Endothelial cell of hepatic sinusoid (primary cell): ENCODE data around the gene RPSA.
"Not testable (repeated sequence)": the region's sequence is repeated elsewhere in the genome, so short reads cannot be mapped to it uniquely, and the experiment has no call there.

ENCODE experiments used
- in situ Hi-C: cut with HindIII; loops from 2 replicates; pipeline ENCODE4 v1.10.0; 2017; ENCODE audit warnings: low sequenced_read_pairs

Gene RPSA

DNA sequence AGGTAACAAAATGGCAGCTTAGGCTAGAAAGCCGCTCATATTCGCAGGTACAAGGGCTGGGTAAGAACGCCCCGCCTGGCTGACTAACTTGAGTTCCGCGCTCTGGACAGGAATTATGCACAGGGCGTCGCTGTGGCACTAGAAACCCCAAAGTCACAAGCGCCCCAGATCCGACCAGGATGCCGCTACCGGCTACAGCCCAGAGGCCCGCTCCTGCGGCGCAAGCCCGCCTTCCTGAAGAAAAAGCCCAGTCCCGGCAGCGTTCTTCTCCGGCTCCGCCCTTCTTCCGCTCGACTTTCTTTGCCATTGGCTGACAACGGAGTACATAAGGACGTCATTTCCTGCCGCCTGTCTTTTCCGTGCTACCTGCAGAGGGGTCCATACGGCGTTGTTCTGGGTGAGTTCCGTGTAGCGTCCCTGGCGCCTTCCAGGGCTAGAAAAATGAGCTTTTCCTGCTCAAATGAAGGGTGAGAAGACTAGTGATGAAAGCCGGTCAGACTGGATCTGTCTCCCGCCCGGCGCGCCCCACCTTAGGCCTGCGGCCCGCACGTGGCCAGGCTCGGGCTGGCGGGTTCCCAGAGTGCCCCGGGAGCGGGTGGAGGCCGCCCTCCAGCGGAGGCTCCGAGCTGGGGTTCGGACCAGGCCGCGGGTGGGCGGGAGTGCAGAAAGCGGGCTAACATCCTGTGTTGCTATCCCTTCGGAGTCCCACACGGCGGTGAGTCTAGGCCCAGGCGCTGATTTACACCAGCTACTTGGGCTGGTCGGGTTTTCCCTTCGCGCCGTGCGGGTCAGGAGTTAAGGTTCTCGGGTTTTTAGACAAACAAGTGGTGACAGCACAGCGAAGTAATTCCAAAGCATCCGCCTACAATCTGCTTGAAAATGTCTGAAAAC is at the start of gene RPSA:
RPSA (plus strand) TSS at position 353 of the 891 bp plus-strand sequence. CDS start 934 bp downstream, outside the sequence.
- in situ Hi-C loops: no loop called here

DNA sequence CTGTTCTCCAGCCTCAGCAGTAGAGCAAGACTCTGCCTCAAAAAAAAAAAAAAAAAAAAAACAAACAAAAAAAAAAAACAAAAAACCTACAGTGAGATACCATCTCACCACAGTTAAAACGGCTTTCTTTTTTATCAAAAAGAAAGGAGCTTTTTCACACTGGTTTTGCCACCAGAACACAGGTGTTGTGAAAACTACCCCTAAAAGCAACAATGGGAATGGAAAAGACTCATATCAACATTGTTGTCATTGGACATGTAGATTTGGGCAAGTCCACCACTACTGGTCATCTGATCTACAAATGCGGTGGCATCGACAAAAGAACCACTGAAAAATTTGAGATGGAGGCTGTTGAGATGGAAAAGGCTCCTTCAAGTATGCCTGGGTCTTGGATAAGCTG is 48.2 kb upstream of the RPSA start:
- in situ Hi-C loops: no loop called here

DNA sequence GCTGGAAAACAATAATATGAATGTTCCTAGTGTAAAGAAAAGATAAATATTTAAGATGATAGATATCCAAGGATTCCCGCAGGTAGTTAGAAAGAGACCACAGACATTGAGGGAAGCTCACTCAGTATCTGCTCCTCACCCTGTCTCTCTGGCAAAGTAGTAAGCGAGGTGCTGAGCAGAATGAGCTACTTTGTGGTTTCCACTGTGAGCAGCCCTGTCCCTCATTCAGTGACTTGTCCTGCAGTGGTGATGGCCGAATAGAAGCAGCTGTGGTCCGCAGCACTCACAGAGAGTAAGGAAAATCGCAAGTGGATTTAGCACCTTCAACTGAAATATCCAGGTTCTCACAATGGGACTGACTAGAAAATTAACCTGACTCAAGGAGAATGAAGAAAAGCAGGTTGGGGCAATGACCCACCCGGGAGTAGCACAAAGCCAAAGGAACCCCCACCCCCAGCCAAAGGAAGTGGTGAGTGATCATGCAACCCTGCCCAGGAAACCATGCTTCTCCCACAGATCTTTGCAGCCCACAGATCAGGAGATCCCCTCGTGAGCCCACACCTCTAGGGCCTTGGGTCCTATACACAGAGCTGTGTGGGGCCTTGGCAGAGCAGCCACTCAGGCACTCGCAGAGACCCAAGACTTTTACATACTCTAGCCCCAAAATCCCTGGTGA is 45.1 kb upstream of the RPSA start:
- in situ Hi-C loops: no loop called here

DNA sequence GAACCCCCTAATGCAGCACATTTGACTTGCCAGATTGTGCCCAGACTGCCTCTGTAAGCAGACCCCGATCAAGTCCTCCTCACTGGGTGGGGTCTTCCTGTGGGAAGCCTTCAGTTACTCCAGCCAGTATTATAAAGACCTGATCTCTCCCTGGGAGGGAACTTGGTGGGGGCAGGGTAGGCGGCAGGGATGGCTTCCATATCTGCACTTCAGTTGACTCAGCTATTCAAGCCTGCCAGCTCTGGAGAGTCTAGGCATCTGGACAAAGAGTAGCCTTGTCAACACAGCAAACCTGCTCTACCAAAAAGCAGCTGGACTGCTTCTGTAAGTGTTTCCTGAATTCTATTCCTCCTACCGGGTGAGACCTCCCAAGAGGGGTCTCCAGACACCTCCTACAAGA is 44.3 kb upstream of the RPSA start:
- in situ Hi-C loops: no loop called here

DNA sequence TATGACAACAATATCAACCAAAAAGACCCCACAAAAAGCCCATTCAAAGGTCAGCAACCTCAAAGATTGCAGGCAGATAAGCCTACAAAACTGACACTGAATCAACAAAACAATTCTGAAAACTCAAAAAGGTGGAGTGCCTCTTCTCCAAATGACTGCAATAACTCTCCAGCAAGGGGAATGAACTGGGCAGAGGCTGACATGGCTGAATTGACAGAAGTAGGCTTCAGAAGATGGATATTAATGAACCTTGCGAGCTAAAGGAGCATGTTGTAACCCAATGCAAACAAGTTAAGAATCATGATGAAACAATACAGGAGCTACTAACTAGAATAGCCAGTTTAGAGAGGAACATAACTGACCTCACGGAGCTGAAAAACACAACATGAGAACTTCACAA is 43.7 kb upstream of the RPSA start:
- in situ Hi-C loops: no loop called here

DNA sequence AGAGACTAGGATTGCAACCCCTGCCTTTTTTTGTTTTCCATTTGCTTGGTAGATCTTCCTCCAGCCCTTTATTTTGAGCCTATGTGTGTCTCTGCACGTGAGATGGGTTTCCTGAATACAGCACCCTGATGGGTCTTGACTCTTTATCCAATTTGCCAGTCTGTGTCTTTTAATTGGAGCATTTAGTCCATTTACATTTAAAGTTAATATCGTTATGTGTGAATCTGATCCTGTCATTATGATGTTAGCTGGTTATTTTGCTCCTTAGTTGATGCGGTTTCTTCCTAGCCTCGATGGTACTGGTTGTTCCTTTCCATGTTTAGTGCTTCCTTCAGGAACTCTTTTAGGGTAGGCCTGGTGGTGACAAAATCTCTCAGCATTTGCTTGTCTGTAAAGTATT is 36.1 kb upstream of the RPSA start:
- in situ Hi-C loops: not testable (repeated sequence)

DNA sequence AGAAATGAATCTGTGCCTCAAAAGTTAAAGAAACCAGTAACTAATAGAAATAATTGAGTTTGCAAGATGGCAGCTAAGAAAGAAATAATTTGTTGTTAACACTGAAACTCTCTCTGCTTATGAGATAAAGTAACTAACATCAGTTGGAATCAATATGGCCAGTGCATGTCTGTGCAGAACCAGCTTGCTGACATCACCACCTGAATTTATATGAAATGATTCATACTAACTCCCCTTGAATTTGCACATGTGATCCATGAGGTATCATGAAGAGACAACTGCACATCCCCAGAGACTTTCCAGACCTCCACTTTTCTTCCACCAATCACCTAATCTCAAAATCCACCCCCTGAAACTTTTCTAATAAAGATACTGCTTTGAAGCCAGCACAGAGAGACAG is 33.7 kb upstream of the RPSA start:
- in situ Hi-C loops: no loop called here

DNA sequence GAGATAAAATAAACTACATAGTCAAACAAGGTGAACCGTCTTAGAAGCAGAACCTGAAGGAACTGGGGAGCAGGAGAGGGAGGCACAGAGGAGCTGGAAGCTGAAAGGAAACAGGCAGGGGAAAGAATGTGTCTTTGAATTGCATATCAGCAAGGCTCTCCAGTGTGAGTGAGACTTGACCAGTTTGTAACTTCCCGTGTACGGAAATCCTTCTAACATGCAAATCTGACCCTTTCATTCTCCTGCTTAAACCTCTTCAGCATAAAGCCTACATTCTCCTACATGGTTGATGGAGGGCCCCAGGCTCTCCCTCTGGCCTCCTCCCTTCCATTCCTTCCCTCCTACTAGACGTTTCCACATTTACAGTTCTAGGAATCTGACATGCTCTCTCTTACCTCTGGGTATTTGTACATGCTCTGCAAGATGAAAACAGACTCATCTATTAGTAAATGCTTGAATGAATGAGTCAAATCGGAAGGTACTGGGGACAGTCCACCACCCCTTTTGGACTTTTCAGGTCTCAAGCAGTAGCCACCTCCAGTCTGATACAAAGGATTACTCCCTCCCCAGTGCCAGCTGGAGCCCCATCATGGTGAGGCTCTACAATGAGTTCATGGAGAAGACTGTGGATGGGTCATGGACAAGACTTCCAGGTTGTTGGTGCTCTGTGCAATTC is 29.4 kb upstream of the RPSA start:
- in situ Hi-C loops: no loop called here

DNA sequence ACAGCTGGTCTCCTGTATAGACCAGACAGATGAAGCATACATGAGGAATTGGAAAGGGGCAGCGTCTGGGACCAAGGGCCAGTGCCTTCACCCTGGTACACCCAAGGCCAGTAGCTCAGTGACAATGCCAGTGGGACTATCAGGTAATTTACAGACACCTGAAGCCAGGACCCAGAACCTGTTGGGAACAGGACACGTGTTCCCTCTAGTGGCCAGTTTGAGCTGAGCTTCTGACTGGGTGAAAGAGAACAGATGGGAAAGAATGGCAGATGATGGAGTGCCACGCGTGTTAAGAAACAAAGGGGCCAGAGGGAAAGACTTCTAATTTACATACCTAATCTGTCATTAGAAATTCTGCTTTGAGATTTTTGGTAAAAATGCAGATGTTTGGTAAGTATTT is 28.4 kb upstream of the RPSA start:
- in situ Hi-C loops: no loop called here

DNA sequence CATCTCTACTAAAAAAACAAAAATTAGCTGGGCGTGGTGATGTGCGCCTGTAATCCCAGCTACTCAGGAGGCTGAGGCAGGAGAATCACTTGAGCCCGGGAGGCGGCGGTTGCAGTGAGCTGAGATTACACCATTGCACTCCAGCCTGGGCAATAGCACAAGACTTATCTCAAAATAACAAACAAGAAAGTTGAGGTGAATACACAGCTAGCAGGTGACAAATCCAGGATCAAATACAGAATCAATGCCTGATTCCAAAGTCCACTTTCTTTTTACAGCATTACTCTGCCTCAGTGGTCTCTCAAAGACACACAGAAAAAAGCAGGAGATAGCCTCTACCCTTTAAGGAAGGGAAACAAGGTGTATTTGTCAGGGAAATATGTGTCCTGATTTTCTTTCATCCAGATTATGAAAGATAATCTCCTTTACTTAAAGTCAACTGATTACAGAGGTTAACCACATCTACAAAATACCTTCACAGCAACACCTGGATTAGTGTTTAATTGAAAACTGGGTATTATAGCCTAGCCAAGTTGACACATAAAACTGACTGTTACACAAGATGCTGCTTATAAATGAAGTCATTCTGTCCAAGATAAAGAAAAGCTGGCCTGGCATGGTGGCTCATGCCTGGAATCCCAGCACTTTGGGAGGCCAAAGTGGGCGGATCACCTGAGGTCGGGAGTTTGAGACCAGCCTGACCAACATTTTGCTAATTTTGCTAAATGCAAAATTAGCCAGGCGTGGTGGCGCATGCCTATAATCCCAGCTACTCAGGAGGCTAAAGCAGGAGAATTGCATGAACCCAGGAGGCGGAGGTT is 27.4 kb upstream of the RPSA start:
- in situ Hi-C loops: no loop called here

DNA sequence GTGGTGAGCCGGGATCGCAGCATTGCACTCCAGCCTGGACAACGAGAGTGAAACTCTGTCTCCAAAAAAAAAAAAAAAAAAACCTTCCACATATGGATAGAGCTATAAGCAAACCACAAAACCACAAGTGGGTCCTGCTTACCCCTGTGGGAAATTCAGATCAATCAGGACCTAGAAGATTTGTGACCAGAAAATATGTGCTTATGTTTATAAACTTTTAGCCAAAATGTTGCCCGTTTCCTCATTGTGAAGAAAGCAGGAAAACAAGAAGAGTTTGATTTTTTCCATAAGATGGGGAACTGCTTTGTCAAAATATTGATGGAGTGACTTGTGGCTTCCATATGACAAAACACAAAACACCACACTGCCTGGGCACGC is 26.8 kb upstream of the RPSA start:
- in situ Hi-C loops: no loop called here

DNA sequence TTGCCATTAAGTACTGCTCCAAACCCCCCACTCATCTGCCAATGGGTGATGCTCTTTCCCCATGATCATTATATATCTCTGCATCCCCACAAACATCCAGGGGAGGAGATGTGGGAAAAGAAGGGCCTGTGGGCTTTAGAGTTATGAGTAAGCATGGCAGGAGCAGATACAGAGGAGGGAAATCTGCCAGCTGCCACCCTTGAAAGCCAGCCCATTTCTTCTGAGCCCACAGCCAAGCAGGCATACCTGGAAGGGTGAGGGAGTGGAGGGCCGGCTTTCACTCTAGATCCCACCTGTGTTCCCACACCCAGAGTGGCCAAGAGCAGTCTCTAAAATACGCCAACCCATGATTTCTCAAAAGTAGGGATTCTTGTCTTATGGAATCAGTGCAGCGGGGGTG is 25.1 kb upstream of the RPSA start:
- in situ Hi-C loops: no loop called here

DNA sequence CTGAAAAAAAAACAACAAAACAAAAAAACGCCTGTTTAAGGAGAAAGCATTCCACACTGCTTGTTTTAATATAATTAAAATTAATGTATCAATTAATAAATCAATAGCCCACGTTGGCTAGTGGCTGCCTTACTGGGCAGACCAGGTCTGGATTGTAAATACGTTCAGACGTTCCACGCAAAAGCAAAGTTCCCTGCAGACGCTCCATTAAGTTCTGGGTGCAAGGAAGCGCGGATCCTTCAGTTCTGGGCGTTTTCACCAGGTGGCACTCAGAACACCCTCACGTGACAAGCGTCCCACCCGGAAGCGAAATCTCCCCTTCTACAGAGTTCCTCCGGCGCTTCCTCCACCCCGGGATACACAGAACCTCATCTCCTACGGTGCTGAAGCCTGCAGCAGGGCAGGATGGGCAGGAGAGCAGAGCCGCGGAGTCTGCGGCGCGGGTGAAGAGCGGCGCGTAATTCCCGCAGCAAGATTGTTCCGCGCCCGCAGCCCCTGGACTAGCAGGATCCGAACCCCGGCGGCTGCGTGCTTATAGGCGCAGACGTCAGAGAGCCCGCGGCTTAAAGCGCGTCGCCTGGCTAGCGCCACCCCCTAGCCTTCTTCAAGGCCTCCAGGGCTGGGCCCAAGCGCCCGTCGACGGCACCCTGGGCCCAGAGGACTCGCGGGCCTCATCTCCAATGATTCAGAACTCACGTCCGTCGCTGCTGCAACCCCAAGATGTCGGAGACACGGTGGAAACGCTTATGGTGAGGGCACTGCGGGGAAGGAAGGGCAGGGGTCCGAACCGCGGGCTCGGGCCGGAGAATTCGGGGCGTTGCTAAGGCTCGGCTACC is 23.3 kb upstream of the RPSA start, which contains the start of gene SLC25A38:
SLC25A38 (plus strand) TSS at position 326 of the 836 bp plus-strand sequence; CDS start at position 681, 355 bp downstream.
- in situ Hi-C loops: no loop called here

DNA sequence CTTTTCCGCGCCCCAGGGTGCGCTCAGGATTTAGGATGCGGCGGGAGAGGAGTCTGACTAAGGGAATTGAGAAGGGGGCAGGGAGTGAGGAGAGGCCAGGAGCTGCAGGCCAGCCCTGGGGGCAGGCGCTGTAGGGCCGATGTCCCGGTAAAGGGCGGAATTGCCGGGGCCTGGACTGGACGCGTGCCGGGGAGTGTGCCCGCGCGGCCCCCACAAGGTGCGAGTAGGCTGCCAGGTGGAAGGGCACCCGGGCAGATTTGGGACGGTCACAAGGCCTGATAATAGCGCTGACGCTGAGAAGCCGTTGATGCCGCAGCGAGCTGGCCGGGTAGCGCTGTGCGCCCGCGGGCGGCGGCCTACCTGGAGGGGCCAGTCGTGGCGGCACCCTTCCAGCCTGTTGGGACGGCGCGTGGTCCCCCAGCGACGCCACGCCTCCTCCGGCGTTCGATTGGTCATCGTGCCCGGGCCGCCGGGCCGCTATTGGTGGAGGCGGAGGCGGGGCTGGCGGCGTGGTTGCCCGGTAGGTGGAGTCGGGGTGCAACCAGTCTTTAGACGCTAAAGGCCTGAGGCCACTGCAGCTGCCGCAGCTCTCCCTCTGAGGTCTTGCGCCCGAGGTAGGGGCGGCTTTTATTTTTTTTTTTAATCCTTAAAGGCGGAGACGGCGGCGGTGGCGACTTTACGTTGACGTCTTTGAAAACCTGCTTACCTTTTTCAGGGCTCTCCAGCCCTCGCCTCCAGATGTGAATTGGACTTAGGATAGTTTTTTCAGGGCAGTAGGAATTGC is 22.4 kb upstream of the RPSA start:
- in situ Hi-C loops: no loop called here

DNA sequence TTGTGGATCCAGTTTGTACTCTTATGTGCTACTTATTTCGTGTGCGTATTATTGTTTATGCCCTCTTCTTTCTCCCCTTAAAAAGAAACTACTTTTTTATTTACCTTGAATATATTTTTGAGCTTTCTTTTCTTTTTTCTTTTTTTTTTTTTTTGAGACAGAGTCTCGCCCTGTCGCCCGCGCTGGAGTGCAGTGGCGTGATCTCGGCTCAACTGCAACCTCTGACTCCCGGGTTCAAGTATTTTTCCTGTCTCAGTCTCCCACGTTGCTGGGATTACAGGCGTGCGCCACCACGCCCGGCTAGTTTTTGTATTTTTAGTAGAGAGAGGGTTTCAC is 21.9 kb upstream of the RPSA start:
- in situ Hi-C loops: no loop called here

DNA sequence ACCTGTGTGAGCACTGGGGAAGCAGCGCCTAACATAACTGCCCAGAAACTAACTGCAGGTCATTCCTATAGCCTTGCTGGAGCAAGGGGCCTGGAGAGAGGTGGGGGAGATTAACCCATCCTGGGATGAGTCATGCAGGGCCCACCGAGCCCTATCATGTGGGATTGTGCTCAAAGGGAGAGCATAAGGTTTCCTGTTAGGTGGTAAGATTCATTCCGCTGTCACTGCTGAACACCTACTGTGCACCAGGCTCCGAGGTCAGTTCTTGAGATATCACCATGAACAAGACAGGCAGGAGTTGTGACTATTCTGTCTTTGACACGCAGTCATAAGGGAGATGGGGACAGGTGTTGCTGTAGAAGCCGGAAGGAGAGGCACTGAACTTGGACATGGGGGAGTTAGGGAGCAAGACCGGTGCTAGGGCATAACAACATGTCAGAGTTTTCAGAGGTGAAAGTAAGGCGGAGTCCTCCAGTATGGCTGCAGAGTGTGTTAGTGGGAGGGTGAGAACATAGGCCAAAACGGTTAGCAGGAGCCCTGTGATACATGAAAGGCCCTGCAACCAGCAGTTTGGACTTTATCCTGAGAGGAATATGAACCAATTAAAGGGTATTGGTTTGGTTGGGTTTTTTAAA is 20.9 kb upstream of the RPSA start:
- in situ Hi-C loops: no loop called here

DNA sequence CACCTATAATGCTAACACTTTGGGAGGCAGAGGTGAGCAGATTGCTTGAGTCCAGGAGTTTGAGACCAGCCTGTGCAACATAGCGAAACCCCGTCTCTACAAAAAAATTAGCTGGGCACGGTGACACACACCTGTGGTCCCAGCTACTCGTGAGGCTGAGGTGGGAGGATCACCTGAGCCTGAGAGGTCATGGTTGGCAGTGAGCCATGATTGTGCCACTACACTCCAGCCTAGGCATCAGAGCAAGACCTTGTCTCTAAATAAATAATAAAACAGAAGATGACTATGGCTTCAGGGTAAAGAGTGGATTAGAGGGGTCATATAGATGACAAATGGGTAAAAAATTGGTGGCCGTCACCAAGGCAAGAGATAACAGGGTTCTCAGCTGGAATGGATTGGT is 20.2 kb upstream of the RPSA start:
- in situ Hi-C loops: no loop called here

DNA sequence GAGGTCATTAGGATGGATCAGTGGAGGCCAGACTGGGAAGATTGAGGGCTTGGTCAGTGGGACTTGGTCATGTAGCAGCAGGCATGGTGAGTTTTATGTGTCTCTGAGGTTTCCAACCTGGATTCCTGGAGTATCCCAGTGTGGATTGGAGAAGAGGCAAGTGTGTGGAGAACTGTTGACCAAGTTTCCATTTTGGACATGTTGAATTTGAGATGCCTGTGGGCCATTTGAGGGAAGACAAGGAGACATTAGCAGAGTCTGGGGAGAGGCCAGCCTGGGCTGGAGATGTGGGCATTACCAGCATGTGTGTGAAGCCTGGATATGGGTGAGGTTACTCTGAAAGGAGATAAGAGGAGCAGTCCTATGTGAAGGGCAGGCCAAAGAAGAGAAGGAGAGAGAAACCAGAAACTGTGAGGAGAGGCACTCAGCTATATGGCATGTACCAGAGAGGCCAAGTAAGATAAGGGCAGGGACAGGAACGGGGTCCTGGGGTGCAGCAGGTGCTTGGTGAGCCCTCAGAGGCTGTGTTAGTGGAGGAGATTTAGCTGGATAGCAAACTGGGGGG is 19.0 kb upstream of the RPSA start:
- in situ Hi-C loops: no loop called here

DNA sequence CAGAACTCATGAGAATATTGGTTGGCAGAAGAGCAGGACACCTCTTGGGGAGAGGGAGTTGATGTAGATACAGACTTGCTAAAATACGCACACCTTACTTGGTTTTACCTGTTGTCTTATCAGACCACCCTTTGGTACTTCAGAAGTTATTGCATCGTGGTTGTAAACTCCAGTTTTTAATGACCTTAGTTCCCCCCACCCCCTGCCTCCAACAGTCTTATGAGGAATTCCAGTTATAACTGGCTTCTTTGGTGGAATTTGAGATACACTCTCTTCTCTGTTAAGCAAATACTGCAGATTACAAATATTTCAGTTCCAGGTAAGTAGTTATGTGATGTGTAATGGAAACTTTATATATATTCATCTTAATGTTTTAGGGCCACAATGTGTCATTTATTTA is 18.4 kb upstream of the RPSA start:
- in situ Hi-C loops: no loop called here
